ENCODE measurements around the gene MLLT6. TPM values are rescaled to one million over a fixed set of nuclear protein-coding genes. Genes with fewer than 3 reads are reported as not detected.

MLLT6 gene
- total and polyA plus RNA-seq, 2 of the 13 experiments (the other 11 are each of a cell fraction or from before 2014, with no cell fraction given), result 50.7 to 69.5 TPM

DNA sequence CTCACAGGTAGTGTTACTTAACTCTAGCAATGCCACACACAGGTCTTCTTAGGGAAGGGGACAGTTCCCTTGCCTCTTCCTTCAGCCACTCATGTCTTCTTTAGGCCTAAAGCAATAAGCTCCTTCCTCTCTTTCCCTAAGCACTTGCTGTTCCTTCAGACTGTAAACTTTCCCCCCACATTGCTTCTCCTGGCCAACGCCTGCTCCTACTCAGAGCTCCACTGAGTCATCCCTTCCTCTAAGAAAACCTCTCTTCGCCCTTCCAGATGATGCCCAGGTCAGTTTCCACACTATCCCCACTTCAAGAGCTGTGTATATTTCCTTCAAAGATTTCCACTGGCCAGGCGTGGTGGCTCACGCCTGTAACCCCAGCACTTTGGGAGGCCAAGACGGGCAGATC, 17.8 kb upstream of the MLLT6 start:
- Histone ChIP-seq H3K36me3 (replicated peaks in 1 of 2; ENCODE audit: control insufficient read depth in 1 of 2, insufficient read depth in 2 of 2, low read length in 2 of 2) (no peaks in the 10 kb centered on the region), H3K4me2 (ENCODE audit: low read depth, low read length) (no peak overlapping the region), H3K4me3 (replicated peaks in 1 of 3; ENCODE audit: insufficient read depth in 1 of 3, low read depth in 2 of 3, low read length in 3 of 3) (no peak overlapping the region), H3K79me2 (ENCODE audit: insufficient read depth, low read length) (no peaks in the 10 kb centered on the region), H3K4me1 (ENCODE audit: insufficient read depth, low read length) (peaks cover 35% of the 10 kb centered on the region), H3K27ac (ENCODE audit: extremely low read length, insufficient read depth, low read length) (no peak overlapping the region), H2AFZ (ENCODE audit: low read length) (no peak overlapping the region), H3K27me3 (ENCODE audit: control insufficient read depth in 1 of 2, insufficient read depth in 2 of 2, low read length in 2 of 2) (peaks cover 2 to 16% of the 10 kb centered on the region in 2 experiments), H3K9ac (ENCODE audit: insufficient read depth, low read depth, low read length) (no peak overlapping the region), H4K20me1 (ENCODE audit: insufficient read depth, low read length) (no peaks in the 10 kb centered on the region), H3K9me3 (ENCODE audit: low read length) (no peaks in the 10 kb centered on the region)
- DNase-seq (ENCODE audit: low spot score) (no peak), ATAC-seq (no peak), FAIRE-seq (no peak)
- CTCF ChIA-PET (ENCODE audit: low intra/inter-chr PET ratio, low total read pairs), result no interaction called here
- TF ChIP-seq ZNF83 (CRISPR knock-in tag; IDR thresholded peaks at IDR 0.05; ENCODE audit: borderline replicate concordance), result no peak
- no peak for TF ChIP-seq DNMT3B (CRISPR knock-in tag; conservative IDR thresholded peaks at IDR 0.05)
- POLR2A ChIA-PET, result interaction anchor here (0.7 to 1.3 kb wide), 6 partner anchors 10 to 18 kb away, joined by 3 to 5 read pairs (median 4); partner anchors contain the start of genes EPOP and MLLT6
- BruUV-seq (replicated peaks), result no TSS peak
- WGBS (ENCODE audit: low lambda C conversion rate), result 54% methylated on average over 5 of the region's 5 CpGs
- intact Hi-C loops (cut with micrococcal nuclease; ENCODE audit: unreplicated experiment) (no loop called here), in situ Hi-C loops (cut with HindIII; ENCODE audit: extremely low pct_ligation_motif_present, low pct_unique_long_range_greater_than_20kb) (no loop called here)

- Histone ChIP-seq H3K79me2 (ENCODE audit: insufficient read depth, low read length) (no peaks in the 10 kb centered on the region), H3K4me2 (ENCODE audit: low read depth, low read length) (no peak overlapping the region), H3K36me3 (replicated peaks in 1 of 2; ENCODE audit: control insufficient read depth in 1 of 2, insufficient read depth in 2 of 2, low read length in 2 of 2) (no peaks in the 10 kb centered on the region), H3K27me3 (ENCODE audit: control insufficient read depth in 1 of 2, insufficient read depth in 2 of 2, low read length in 2 of 2) (peaks cover 2 to 10% of the 10 kb centered on the region in 2 experiments), H3K27ac (ENCODE audit: extremely low read length, insufficient read depth, low read length) (no peak overlapping the region), H2AFZ (ENCODE audit: low read length) (no peak overlapping the region), H3K4me1 (ENCODE audit: insufficient read depth, low read length) (peaks cover 52% of the 10 kb centered on the region), H3K4me3 (replicated peaks in 1 of 3; ENCODE audit: insufficient read depth in 1 of 3, low read depth in 2 of 3, low read length in 3 of 3) (no peak overlapping the region), H3K9ac (ENCODE audit: insufficient read depth, low read depth, low read length) (no peak overlapping the region), H4K20me1 (ENCODE audit: insufficient read depth, low read length) (no peaks in the 10 kb centered on the region), H3K9me3 (ENCODE audit: low read length) (no peaks in the 10 kb centered on the region)
- DNase-seq (ENCODE audit: low spot score) (no peak), FAIRE-seq (no peak), ATAC-seq (no peak)
- 62% methylated on average over 4 of the region's 4 CpGs for WGBS (ENCODE audit: low lambda C conversion rate)
- in situ Hi-C loops (cut with HindIII; ENCODE audit: extremely low pct_ligation_motif_present, low pct_unique_long_range_greater_than_20kb), result no loop called here
- ChIA-PET CTCF (ENCODE audit: low intra/inter-chr PET ratio, low total read pairs) (no interaction called here), POLR2A (interaction anchor here (1.0 to 7.3 kb wide), 8 partner anchors 13 to 163 kb away, joined by 3 to 106 read pairs (median 4); partner anchors contain the start of genes EPOP, MLLT6 and RPL23)
- no TSS peak for BruUV-seq (replicated peaks)
- intact Hi-C loops (cut with micrococcal nuclease; ENCODE audit: unreplicated experiment), result loop anchor here (2.0 kb wide), 1 partner anchor 14 kb away; no protein-coding TSS in a partner anchor
- TF ChIP-seq SIX4 (CRISPR knock-in tag; IDR thresholded peaks at IDR 0.05) (no peak), ZNF501 (CRISPR knock-in tag; IDR thresholded peaks at IDR 0.05) (no peak), CHD4 (IDR thresholded peaks at IDR 0.05; ENCODE audit: borderline replicate concordance, low read length) (no peak), ZNF576 (CRISPR knock-in tag; IDR thresholded peaks at IDR 0.05) (no peak), PAX8 (CRISPR knock-in tag; IDR thresholded peaks at IDR 0.05; ENCODE audit: borderline replicate concordance) (no peak), ZNF263 (CRISPR knock-in tag; IDR thresholded peaks at IDR 0.05) (no peak), FOXO1 (CRISPR knock-in tag; IDR thresholded peaks at IDR 0.05) (no peak), SMAD9 (CRISPR knock-in tag; IDR thresholded peaks at IDR 0.05) (no peak), ZNF660 (CRISPR knock-in tag; IDR thresholded peaks at IDR 0.05; ENCODE audit: borderline replicate concordance, low read depth) (no peak), GMEB1 (CRISPR knock-in tag; IDR thresholded peaks at IDR 0.05; ENCODE audit: borderline replicate concordance) (no peak), ZNF788 (CRISPR knock-in tag; IDR thresholded peaks at IDR 0.05; ENCODE audit: borderline replicate concordance) (no peak)
- TF ChIP-seq, protein P1, sequence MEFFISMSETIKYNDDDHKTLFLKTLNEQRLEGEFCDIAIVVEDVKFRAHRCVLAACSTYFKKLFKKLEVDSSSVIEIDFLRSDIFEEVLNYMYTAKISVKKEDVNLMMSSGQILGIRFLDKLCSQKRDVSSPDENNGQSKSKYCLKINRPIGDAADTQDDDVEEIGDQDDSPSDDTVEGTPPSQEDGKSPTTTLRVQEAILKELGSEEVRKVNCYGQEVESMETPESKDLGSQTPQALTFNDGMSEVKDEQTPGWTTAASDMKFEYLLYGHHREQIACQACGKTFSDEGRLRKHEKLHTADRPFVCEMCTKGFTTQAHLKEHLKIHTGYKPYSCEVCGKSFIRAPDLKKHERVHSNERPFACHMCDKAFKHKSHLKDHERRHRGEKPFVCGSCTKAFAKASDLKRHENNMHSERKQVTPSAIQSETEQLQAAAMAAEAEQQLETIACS (CRISPR knock-in tag; IDR thresholded peaks at IDR 0.05), result no peak
- TF ChIP-seq, protein P2, sequence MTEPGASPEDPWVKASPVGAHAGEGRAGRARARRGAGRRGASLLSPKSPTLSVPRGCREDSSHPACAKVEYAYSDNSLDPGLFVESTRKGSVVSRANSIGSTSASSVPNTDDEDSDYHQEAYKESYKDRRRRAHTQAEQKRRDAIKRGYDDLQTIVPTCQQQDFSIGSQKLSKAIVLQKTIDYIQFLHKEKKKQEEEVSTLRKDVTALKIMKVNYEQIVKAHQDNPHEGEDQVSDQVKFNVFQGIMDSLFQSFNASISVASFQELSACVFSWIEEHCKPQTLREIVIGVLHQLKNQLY (CRISPR knock-in tag; IDR thresholded peaks at IDR 0.05), result no peak
Measured at GRCh38 chr17:38690386-38690785, 14.7 kb upstream of the MLLT6 start.

Measured in HepG2 (cell line).